ENCODE results near the gene LGALS7.
"Not testable (repeated sequence)": the region's sequence is repeated elsewhere in the genome, so short reads cannot be mapped to it uniquely, and the experiment has no call there.

LGALS7 gene

DNA sequence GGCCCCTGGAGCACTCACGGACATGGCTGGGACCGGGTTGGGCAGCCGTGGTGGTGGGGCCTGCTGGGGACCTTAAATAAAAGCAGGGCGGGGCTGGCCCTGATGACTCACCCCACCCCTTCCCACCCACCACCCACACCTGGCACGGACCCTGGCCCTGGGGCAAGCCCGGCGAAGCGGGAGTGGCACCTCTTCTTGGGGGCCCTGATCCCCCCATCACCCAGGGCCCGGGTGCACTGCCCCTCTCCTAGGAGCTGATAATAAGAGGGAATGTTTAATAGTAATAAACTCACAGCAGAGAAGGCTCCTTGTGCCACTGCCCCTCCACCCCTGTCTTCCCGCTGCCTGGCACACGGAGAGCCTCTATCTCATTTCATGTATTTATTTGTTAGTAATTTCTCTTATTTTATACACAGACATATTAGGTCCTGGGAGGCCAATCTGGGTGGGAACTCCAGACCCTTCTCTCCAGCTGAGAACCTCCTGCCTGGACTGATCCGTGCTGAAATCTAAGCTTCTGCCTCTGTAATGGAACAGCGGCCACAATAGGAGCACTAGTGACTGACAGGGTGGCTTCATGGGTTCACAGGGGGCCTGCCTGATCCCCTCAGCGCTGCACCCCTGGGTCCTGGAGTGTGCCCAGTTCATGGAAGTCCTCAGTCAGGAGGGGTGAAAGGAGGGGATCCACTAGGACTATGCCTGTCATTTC is at the start of gene LGALS7:
TSS of gene LGALS7 (minus strand) at position 49 of the 709 bp plus-strand sequence. CDS start at position 24, 25 bp downstream.
- DNase-seq = no peak

- not testable (repeated sequence) for DNase-seq
Measured at GRCh38 chr19:38821230-38821825, 48.0 kb upstream of the LGALS7 start.

GRCh38 chr19:38819231-38819920 is 46.1 kb upstream of the LGALS7 start:
- DNase-seq = no peak

GRCh38 chr19:38817081-38817480 is 43.8 kb upstream of the LGALS7 start:
- DNase-seq = no peak

- DNase-seq = no peak
Measured at GRCh38 chr19:38816131-38816750, 42.9 kb upstream of the LGALS7 start.

GRCh38 chr19:38815059-38816001 is 42.0 kb upstream of the LGALS7 start:
- no peak for DNase-seq

DNA sequence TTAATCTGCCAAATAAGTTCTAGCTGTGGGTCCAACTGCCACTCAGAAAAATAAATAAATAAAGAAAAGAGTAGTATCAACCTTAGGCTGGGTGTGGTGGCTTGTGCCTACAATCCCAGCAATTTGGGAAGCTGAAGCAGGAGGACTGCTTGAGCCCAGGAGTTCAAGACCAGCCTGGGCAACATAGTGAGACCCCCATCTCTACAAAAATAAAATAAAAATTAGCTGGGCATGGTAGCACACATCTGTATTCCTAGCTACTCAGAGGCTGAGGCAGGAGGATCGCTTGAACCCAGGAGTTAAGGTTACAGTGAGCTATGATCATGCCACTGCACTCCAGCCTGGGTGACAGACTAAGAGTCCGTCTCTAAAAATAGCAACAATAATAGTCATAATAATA is 40.6 kb upstream of the LGALS7 start:
- DNase-seq = not testable (repeated sequence)

DNA sequence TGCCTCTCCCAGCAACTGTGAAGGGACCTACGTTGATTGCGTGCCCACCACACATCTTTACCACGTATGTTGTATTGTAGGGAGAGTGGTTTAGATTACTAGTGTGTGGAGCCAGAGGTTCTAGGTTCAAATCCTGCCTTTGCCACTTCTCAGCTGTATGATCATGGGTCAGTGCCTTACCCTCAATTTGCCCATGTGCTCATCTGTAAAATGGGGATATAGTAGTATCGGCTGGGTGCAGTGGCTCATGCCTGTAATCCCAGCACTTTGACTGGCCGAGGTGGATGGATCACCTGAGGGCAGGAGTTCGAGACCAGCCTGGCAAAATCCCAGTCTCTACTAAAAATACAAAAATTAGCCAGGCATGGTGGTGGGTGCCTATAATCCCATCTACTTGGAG is 40.0 kb upstream of the LGALS7 start:
- DNase-seq = no peak

DNA sequence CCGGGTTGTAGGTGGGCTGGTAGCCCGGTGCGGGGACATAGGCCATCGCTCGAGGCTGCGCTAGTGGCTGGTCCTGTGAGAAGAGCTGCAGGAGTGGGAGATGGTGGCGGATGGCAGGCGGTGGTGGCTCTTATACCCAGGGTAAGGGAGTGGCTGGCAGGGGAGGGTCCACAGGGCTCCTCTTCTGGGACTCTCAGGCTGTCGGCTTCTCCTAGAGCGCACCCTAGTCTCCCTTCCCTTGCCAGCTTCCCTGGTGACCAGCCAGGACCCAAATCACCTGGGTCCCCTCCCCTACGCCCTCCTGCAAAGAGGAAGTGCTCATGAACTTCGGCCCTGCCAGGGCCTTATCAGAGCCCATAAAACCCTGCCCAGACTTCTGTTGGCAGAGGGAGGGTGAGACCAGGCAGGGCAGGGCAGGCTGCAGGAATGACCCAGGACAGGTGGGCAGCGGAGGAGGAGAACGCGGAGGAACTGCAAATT is 39.6 kb upstream of the LGALS7 start, which contains the start of gene LGALS4:
TSS of gene LGALS4 (minus strand) at position 105 of the 480 bp plus-strand sequence. CDS start at position 46, 59 bp downstream.
- no peak for DNase-seq

GRCh38 chr19:38812009-38812840 is 38.9 kb upstream of the LGALS7 start:
- no peak for DNase-seq

DNA sequence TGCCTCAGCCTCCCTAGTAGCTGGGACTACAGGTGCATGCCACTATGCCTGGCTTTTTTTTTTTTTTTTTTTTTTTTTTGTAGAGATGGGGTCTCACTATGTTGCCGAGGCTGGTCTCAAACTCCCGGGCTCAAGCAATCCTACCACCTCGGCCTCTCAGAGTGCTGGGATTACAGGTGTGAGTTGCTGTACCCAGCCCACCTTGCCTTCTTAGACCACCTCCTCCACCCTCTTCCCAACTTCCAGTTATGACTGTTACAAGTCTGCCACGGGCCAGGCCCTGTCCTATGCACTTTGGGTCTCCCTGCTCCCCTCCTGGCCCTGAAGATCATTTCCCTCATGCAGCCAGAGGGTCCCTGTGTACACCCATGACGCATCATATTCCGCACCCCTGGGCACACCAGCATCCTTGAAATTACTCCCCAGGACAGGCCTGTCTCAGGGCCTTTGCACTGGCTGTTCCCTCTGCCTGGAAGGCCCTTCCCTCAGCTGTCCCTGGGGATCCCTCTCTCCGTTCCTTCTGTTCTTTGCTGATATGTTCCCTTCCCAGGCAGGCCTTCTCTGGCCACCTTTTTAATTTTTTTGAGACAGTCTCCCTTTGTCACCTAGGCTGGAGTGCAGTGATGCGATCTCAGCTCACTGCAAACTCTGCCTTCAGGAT is 36.4 kb upstream of the LGALS7 start:
- DNase-seq = no peak

- DNase-seq = no peak
Measured at GRCh38 chr19:38808741-38809140, 35.4 kb upstream of the LGALS7 start.

GRCh38 chr19:38807374-38808098 is 34.2 kb upstream of the LGALS7 start:
- DNase-seq = not testable (repeated sequence)

DNA sequence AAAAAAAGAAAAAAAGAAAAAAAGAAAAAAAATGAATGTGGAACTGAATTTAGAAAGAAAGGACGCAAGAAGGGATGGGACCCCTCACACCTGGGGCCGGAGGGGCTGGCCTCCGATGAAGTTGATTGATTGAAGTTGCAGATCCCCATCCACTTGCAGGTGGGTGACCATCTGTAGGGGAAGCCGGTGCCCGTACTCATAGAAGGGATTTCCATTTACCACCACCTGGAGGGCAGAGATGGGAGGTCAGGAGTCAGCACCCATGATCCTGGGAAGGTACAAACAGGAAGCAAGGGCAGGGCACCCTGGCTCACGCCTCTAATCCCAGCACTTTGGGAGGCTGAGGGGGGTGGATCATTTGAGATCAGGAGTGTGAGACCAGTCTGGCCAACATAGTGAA is 33.1 kb upstream of the LGALS7 start:
- DNase-seq = no peak

DNA sequence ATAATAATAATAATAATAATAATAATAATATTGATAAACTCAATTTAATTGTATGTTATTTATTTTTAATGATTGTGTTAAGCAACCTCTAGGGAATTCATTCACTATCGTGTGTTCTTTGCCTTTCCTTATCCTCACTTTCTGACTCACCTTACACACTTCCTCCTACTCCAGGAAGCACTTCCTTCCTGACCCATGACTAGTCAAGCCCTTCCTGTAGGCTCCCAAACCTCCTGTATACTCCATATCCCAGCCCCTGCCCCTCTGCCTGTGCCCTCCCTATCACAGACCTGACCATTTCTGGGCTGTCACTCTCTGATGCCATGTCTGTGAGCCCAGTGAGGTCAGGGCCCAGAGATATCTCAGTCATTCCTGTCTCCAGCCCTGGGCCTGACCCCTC is 31.9 kb upstream of the LGALS7 start:
- no peak for DNase-seq

DNA sequence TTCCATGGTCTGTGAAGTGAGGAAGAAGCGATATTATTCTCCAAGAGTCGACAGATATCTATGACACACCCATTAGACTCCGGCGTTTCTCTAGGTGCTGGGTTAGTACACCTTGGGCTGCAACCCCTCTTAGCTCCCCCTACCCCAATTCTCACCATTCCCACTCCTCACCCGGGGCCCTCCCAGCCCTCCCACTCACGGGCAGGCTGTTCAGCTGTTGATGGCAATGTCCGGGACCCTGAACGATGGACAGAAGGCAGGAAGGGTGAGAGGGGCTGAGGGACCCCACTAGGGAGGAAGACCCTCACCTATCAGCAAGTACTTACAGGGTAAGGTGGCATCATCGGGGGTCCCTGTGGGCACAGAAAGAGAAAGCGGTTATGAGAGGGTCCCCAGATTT is 30.2 kb upstream of the LGALS7 start:
- no peak for DNase-seq

DNA sequence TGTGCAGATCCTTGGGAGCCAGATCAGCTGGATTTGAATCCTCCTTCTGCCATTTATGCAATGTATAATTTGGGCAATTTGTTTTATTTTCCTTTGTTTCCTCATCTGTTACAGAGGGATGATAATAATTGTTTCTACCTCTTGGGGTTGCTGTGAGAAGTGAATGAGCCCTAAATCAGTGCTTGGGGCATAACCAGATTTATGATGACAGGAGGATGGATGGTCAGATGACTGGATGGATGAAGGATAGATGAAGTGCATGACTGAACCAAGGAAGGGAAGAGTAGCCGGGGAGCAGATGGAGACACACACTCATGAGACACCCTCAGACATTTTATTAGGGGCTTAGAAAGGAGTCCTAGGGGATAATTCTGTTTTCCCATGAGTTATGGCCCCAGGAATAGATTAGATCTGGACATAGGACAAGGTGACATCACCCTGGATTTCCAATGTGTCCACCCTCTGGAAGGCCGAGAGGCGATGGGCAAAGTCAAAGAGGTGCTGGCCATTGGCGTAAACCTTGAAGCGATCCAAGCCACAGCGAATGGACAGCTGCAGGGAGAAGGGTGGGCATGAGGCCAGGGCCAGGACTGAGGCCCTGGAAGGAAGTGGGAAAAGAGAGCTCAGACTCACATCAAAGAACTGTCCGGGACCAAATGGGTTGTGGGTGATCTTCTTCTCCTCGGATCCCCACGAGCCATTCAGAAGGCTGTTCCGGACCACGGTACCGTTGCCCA is 28.2 kb upstream of the LGALS7 start:
- DNase-seq = no peak

- DNase-seq = no peak
Measured at GRCh38 chr19:38800577-38801347, 27.4 kb upstream of the LGALS7 start.
